GM23338 (cell line): ENCODE data around the gene CLSTN2. TPM values are rescaled to one million over a fixed set of nuclear protein-coding genes. Genes with fewer than 3 reads are reported as not detected.

Source experiments
- ATAC-seq: fragments of 200-7000 bp; cut with Tn5 transposase; 3 replicates; pipeline ENCODE4 v1.9.1; 2020
- DNase-seq: peaks from one replicate; pipeline ENCODE4 v3.0.0-alpha.2; 2015; ENCODE audit warnings: low spot score
- H2AFZ ChIP-seq: fragments of 200-600 bp; sonication (generic); 2 replicates; pipeline ENCODE4 v1.8.0; 2016; ENCODE audit warnings: antibody characterized with exemption, mild to moderate bottlenecking, moderate library complexity
- H3F3A ChIP-seq: fragments of 200-600 bp; sonication (generic); replicated peaks from 2 replicates; pipeline ENCODE4 v1.8.0; 2017; ENCODE audit warnings: antibody characterized with exemption, mixed run types, low read depth
- H3K27ac ChIP-seq: fragments of 200-600 bp; sonication (generic); 2 replicates; pipeline ENCODE4 v1.6.1; 2016; ENCODE audit warnings: low read depth
- H3K27me3 ChIP-seq: fragments of 200-600 bp; sonication (generic); 2 replicates; pipeline ENCODE4 v1.8.0; 2016; ENCODE audit warnings: mild to moderate bottlenecking, mixed run types, moderate library complexity; ENCODE audit not compliant: insufficient read depth
- H3K36me3 ChIP-seq: fragments of 200-600 bp; sonication (generic); 2 replicates; pipeline ENCODE4 v1.8.0; 2016; ENCODE audit warnings: mild to moderate bottlenecking; ENCODE audit not compliant: insufficient read depth
- H3K4me1 ChIP-seq: fragments of 200-600 bp; sonication (generic); 2 replicates; pipeline ENCODE4 v1.8.0; 2016; ENCODE audit warnings: mild to moderate bottlenecking, moderate library complexity; ENCODE audit not compliant: insufficient read depth
- H3K4me2 ChIP-seq: fragments of 200-600 bp; sonication (generic); 2 replicates; pipeline ENCODE4 v1.7.1; 2017; ENCODE audit warnings: mixed run types
- H3K4me3 ChIP-seq: fragments of 200-600 bp; sonication (generic); 2 replicates; pipeline ENCODE4 v1.6.1; 2016; ENCODE audit warnings: mixed run types
- H3K79me2 ChIP-seq: fragments of 200-600 bp; sonication (generic); replicated peaks from 2 replicates; pipeline ENCODE4 v1.8.0; 2017; ENCODE audit warnings: mild to moderate bottlenecking; ENCODE audit not compliant: insufficient read depth
- H3K9me2 ChIP-seq: fragments of 200-600 bp; sonication (generic); 2 replicates; pipeline ENCODE4 v1.8.0; 2017; ENCODE audit not compliant: insufficient read depth
- H4K20me1 ChIP-seq: fragments of 200-600 bp; sonication (generic); replicated peaks from 2 replicates; pipeline ENCODE4 v1.8.0; 2017; ENCODE audit warnings: mild to moderate bottlenecking; ENCODE audit not compliant: insufficient read depth
- H3K27ac Mint-ChIP-seq: 2 replicates; pipeline ENCODE4 v1.8.0; 2020; ENCODE audit warnings: inconsistent platforms, mild to moderate bottlenecking, moderate library complexity, mixed read lengths
- H3K27me3 Mint-ChIP-seq: 3 replicates; pipeline ENCODE4 v1.8.0; 2022; ENCODE audit warnings: low read depth, mild to moderate bottlenecking, moderate library complexity, mixed read lengths, inconsistent platforms; ENCODE audit not compliant: insufficient read depth, poor library complexity
- H3K36me3 Mint-ChIP-seq: 3 replicates; pipeline ENCODE4 v1.8.0; 2021; ENCODE audit warnings: low read depth, mild to moderate bottlenecking, inconsistent platforms, moderate library complexity, mixed read lengths
- H3K4me1 Mint-ChIP-seq: 3 replicates; pipeline ENCODE4 v1.8.0; 2020; ENCODE audit warnings: mild to moderate bottlenecking, inconsistent platforms, mixed read lengths
- H3K4me3 Mint-ChIP-seq: 3 replicates; pipeline ENCODE4 v1.8.0; 2021; ENCODE audit warnings: moderate library complexity, mild to moderate bottlenecking, inconsistent platforms, mixed read lengths
- H3K9me3 Mint-ChIP-seq: 3 replicates; pipeline ENCODE4 v1.8.0; 2020; ENCODE audit warnings: moderate library complexity, mild to moderate bottlenecking, inconsistent platforms, mixed read lengths
- CREB1 ChIP-seq: fragments of 250-450 bp; sonication (Bioruptor Pico); IDR thresholded peaks from 2 replicates; pipeline ENCODE4 v1.5.0; 2020; ENCODE audit warnings: low read depth, mild to moderate bottlenecking, moderate library complexity
- EZH2 ChIP-seq: fragments of 200-600 bp; sonication (generic); IDR thresholded peaks from one replicate; pipeline ENCODE4 v1.8.0; 2017; ENCODE audit warnings: antibody characterized with exemption, mild to moderate bottlenecking, low read depth; ENCODE audit not compliant: unreplicated experiment
- EZH2phosphoT487 ChIP-seq: fragments of 200-600 bp; sonication (generic); IDR thresholded peaks from one replicate; pipeline ENCODE4 v1.8.1; 2018; ENCODE audit warnings: antibody characterized with exemption; ENCODE audit not compliant: unreplicated experiment
- NANOG ChIP-seq: IDR thresholded peaks from 2 replicates; pipeline ENCODE4 v1.6.1; 2016; ENCODE audit warnings: antibody characterized with exemption, borderline replicate concordance
- STAT1 ChIP-seq: IDR thresholded peaks from one replicate; pipeline ENCODE4 v1.6.1; 2016; ENCODE audit warnings: antibody characterized with exemption; ENCODE audit not compliant: unreplicated experiment
- polyA plus RNA-seq: library from polyadenylated mRNA; unstranded; fragments of >200 nt; fragmentation: Nextera tagmentation; extraction: Ambion mirVana; gene quantifications from 2 replicates; pipeline ENCODE4 v1.2.1, GENCODE V29; 2016
- total RNA-seq: library from RNA; depleted of rRNA; stranded (reverse); fragments of >200 nt; shearing (Covaris generic); gene quantifications from 2 replicates; pipeline ENCODE4 v1.2.3, GENCODE V29; 2014
- TF ChIP-seq, protein P1 (sequence below), 2 experiments: fragments of 200-600 bp in 1 of 2; sonication (generic) in 1 of 2; conservative IDR thresholded peaks; 2 replicates each; pipeline versions ENCODE4 v1.5.1 to v1.6.1; 2016 to 2017; ENCODE audit warnings: antibody characterized with exemption in 2 of 2, low read depth in 2 of 2, mild to moderate bottlenecking in 2 of 2, moderate library complexity in 1 of 2
- TF ChIP-seq, protein P2 (sequence below): fragments of 250-450 bp; sonication (Bioruptor Pico); IDR thresholded peaks from 2 replicates; pipeline ENCODE4 v1.5.0; 2020; ENCODE audit warnings: mild to moderate bottlenecking, moderate library complexity
- TF ChIP-seq, protein P3 (sequence below): IDR thresholded peaks from one replicate; pipeline ENCODE4 v1.6.1; 2018; ENCODE audit warnings: antibody characterized with exemption; ENCODE audit not compliant: unreplicated experiment
- TF ChIP-seq, protein P4 (sequence below): IDR thresholded peaks from 2 replicates; pipeline ENCODE4 v1.6.1; 2016; ENCODE audit warnings: antibody characterized with exemption

The CLSTN2 gene
- total and polyA plus RNA-seq, 2 experiments from 2014 or later: 0.11 to 0.83 TPM

DNA sequence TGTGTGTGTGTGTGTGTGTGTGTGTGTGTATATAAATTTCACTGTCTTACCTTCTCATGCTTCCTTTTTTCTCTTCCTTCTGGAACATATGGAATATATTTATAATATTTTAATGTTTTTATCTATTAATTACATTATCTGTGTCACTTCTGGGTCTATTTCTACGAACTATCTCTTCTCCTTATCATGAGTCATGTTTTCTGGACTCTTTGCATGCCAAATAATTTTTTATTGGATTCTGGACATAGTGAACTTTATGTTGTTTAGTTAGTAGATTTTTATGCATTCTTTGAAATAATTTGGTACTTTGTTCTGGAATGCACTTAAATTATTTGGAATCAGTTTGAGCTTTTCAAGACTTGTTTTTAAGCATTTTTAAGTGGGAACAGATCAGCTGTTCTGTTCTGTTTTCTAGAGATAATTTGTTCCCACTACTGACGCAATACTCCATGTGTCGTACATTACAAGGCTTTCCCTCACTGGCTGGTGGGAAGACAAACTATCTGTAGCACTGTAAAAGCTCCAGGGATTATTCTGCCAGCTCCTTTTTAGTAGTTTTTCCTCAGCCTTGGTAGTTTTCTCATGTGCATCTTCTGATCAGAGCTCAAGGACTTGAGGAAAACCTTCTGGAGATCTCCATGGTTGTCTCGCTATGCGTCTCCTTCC lies 302.0 kb downstream of the CLSTN2 start:
- H3K79me2 ChIP-seq: no peaks in the 10 kb centered on the region
- H3K27ac ChIP-seq: no peak overlapping the region
- H3K27me3 ChIP-seq: no peaks in the 10 kb centered on the region
- H3K27me3 Mint-ChIP-seq: no peaks in the 10 kb centered on the region
- H3K4me3 ChIP-seq: no peak overlapping the region
- H3K36me3 Mint-ChIP-seq: 0 out of 3 replicates have a peak, but pooled peaks cover 3% of the 10 kb centered on the region
- H3K4me1 ChIP-seq: no peaks in the 10 kb centered on the region
- H3K36me3 ChIP-seq: no peaks in the 10 kb centered on the region
- peaks cover 3% of the 10 kb centered on the region; the same call in 1 of the 3 replicates for H3K9me3 Mint-ChIP-seq
- no peaks in the 10 kb centered on the region for H3F3A ChIP-seq
- no peak for DNase-seq
- no peaks in the 10 kb centered on the region for H4K20me1 ChIP-seq
- H3K4me3 Mint-ChIP-seq: no peak overlapping the region
- H3K4me1 Mint-ChIP-seq: no peaks in the 10 kb centered on the region
- peaks cover 18% of the 10 kb centered on the region for H3K9me2 ChIP-seq
- 0 out of 2 replicates have a peak overlapping the region, but pooled peaks have one; percentile 28 for H2AFZ ChIP-seq
- H3K4me2 ChIP-seq: no peak overlapping the region
- TF ChIP-seq, protein P1, sequence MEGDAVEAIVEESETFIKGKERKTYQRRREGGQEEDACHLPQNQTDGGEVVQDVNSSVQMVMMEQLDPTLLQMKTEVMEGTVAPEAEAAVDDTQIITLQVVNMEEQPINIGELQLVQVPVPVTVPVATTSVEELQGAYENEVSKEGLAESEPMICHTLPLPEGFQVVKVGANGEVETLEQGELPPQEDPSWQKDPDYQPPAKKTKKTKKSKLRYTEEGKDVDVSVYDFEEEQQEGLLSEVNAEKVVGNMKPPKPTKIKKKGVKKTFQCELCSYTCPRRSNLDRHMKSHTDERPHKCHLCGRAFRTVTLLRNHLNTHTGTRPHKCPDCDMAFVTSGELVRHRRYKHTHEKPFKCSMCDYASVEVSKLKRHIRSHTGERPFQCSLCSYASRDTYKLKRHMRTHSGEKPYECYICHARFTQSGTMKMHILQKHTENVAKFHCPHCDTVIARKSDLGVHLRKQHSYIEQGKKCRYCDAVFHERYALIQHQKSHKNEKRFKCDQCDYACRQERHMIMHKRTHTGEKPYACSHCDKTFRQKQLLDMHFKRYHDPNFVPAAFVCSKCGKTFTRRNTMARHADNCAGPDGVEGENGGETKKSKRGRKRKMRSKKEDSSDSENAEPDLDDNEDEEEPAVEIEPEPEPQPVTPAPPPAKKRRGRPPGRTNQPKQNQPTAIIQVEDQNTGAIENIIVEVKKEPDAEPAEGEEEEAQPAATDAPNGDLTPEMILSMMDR (conservative IDR thresholded peaks at IDR 0.05; ENCODE audit: low read depth in 2 of 2): no peak
- TF ChIP-seq, protein P2, sequence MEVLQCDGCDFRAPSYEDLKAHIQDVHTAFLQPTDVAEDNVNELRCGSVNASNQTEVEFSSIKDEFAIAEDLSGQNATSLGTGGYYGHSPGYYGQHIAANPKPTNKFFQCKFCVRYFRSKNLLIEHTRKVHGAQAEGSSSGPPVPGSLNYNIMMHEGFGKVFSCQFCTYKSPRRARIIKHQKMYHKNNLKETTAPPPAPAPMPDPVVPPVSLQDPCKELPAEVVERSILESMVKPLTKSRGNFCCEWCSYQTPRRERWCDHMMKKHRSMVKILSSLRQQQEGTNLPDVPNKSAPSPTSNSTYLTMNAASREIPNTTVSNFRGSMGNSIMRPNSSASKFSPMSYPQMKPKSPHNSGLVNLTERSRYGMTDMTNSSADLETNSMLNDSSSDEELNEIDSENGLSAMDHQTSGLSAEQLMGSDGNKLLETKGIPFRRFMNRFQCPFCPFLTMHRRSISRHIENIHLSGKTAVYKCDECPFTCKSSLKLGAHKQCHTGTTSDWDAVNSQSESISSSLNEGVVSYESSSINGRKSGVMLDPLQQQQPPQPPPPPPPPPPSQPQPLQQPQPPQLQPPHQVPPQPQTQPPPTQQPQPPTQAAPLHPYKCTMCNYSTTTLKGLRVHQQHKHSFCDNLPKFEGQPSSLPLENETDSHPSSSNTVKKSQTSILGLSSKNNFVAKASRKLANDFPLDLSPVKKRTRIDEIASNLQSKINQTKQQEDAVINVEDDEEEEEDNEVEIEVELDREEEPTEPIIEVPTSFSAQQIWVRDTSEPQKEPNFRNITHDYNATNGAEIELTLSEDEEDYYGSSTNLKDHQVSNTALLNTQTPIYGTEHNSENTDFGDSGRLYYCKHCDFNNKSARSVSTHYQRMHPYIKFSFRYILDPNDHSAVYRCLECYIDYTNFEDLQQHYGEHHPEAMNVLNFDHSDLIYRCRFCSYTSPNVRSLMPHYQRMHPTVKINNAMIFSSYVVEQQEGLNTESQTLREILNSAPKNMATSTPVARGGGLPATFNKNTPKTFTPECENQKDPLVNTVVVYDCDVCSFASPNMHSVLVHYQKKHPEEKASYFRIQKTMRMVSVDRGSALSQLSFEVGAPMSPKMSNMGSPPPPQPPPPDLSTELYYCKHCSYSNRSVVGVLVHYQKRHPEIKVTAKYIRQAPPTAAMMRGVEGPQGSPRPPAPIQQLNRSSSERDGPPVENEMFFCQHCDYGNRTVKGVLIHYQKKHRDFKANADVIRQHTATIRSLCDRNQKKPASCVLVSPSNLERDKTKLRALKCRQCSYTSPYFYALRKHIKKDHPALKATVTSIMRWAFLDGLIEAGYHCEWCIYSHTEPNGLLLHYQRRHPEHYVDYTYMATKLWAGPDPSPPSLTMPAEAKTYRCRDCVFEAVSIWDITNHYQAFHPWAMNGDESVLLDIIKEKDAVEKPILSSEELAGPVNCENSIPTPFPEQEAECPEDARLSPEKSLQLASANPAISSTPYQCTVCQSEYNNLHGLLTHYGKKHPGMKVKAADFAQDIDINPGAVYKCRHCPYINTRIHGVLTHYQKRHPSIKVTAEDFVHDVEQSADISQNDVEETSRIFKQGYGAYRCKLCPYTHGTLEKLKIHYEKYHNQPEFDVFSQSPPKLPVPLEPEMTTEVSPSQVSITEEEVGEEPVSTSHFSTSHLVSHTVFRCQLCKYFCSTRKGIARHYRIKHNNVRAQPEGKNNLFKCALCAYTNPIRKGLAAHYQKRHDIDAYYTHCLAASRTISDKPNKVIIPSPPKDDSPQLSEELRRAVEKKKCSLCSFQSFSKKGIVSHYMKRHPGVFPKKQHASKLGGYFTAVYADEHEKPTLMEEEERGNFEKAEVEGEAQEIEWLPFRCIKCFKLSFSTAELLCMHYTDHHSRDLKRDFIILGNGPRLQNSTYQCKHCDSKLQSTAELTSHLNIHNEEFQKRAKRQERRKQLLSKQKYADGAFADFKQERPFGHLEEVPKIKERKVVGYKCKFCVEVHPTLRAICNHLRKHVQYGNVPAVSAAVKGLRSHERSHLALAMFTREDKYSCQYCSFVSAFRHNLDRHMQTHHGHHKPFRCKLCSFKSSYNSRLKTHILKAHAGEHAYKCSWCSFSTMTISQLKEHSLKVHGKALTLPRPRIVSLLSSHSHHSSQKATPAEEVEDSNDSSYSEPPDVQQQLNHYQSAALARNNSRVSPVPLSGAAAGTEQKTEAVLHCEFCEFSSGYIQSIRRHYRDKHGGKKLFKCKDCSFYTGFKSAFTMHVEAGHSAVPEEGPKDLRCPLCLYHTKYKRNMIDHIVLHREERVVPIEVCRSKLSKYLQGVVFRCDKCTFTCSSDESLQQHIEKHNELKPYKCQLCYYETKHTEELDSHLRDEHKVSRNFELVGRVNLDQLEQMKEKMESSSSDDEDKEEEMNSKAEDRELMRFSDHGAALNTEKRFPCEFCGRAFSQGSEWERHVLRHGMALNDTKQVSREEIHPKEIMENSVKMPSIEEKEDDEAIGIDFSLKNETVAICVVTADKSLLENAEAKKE (CRISPR knock-in tag): no peak
- TF ChIP-seq EZH2 (no peak), CREB1 (CRISPR knock-in tag) (no peak), NANOG (no peak), STAT1 (no peak), EZH2phosphoT487 (no peak)
- TF ChIP-seq, protein P3, sequence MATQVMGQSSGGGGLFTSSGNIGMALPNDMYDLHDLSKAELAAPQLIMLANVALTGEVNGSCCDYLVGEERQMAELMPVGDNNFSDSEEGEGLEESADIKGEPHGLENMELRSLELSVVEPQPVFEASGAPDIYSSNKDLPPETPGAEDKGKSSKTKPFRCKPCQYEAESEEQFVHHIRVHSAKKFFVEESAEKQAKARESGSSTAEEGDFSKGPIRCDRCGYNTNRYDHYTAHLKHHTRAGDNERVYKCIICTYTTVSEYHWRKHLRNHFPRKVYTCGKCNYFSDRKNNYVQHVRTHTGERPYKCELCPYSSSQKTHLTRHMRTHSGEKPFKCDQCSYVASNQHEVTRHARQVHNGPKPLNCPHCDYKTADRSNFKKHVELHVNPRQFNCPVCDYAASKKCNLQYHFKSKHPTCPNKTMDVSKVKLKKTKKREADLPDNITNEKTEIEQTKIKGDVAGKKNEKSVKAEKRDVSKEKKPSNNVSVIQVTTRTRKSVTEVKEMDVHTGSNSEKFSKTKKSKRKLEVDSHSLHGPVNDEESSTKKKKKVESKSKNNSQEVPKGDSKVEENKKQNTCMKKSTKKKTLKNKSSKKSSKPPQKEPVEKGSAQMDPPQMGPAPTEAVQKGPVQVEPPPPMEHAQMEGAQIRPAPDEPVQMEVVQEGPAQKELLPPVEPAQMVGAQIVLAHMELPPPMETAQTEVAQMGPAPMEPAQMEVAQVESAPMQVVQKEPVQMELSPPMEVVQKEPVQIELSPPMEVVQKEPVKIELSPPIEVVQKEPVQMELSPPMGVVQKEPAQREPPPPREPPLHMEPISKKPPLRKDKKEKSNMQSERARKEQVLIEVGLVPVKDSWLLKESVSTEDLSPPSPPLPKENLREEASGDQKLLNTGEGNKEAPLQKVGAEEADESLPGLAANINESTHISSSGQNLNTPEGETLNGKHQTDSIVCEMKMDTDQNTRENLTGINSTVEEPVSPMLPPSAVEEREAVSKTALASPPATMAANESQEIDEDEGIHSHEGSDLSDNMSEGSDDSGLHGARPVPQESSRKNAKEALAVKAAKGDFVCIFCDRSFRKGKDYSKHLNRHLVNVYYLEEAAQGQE: no peak
- TF ChIP-seq, protein P4, sequence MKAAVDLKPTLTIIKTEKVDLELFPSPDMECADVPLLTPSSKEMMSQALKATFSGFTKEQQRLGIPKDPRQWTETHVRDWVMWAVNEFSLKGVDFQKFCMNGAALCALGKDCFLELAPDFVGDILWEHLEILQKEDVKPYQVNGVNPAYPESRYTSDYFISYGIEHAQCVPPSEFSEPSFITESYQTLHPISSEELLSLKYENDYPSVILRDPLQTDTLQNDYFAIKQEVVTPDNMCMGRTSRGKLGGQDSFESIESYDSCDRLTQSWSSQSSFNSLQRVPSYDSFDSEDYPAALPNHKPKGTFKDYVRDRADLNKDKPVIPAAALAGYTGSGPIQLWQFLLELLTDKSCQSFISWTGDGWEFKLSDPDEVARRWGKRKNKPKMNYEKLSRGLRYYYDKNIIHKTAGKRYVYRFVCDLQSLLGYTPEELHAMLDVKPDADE: no peak
- no peak for ATAC-seq
- H3K27ac Mint-ChIP-seq: no peak overlapping the region
